ENCODE results near the gene ADNP. TPM values are rescaled to one million over a fixed set of nuclear protein-coding genes. Genes with fewer than 3 reads are reported as not detected.
"Not testable (repeated sequence)": the region's sequence is repeated elsewhere in the genome, so short reads cannot be mapped to it uniquely, and the experiment has no call there.

The ADNP gene
- 49.4 TPM for polyA plus RNA-seq (2013, experiment 1 of 2; ENCODE audit: insufficient read length)
- polyA plus RNA-seq (2013, experiment 2 of 2; ENCODE audit: insufficient read length): 42.2 TPM

- DNase-seq: peak; percentile 91
Measured at GRCh38 chr20:50931306-50932015, at the start of gene ADNP. TSS of gene ADNP (minus strand) at chr20:50931437. CDS start at chr20:50903996, 27,441 bp downstream.

- DNase-seq: peak; percentile 99
Measured at GRCh38 chr20:50980071-50980681, 48.9 kb upstream of the ADNP start.

GRCh38 chr20:50978533-50978932, 47.3 kb upstream of the ADNP start:
- not testable (repeated sequence) for DNase-seq

- no peak for DNase-seq
Measured at GRCh38 chr20:50977066-50978021, 46.1 kb upstream of the ADNP start.

GRCh38 chr20:50975701-50976330, 44.6 kb upstream of the ADNP start:
- no peak for DNase-seq

GRCh38 chr20:50969912-50970311, 38.7 kb upstream of the ADNP start:
- DNase-seq: no peak

- no peak for DNase-seq
Measured at GRCh38 chr20:50969435-50969834, 38.2 kb upstream of the ADNP start.

- DNase-seq: no peak
Measured at GRCh38 chr20:50968289-50968688, 37.1 kb upstream of the ADNP start.

GRCh38 chr20:50967586-50967985, 36.3 kb upstream of the ADNP start:
- DNase-seq: no peak

- DNase-seq: no peak
Measured at GRCh38 chr20:50959543-50960126, 28.4 kb upstream of the ADNP start.

- peak; percentile 91 for DNase-seq
Measured at GRCh38 chr20:50958615-50959542, 27.6 kb upstream of the ADNP start, which contains the start of gene MOCS3. TSS of gene MOCS3 (plus strand) at chr20:50958818. CDS start at chr20:50958843, 25 bp downstream.

GRCh38 chr20:50957798-50958614, 26.8 kb upstream of the ADNP start, which contains the start of gene DPM1:
TSS of gene DPM1 (minus strand) at chr20:50958532. CDS start at chr20:50958523, 9 bp downstream.
- peak; percentile 88 for DNase-seq

- no peak for DNase-seq
Measured at GRCh38 chr20:50957276-50957675, 26.0 kb upstream of the ADNP start.

GRCh38 chr20:50953821-50954220, 22.6 kb upstream of the ADNP start:
- no peak for DNase-seq

- DNase-seq: no peak
Measured at GRCh38 chr20:50953196-50953595, 22.0 kb upstream of the ADNP start.

- DNase-seq: no peak
Measured at GRCh38 chr20:50948132-50948785, 17.0 kb upstream of the ADNP start.

GRCh38 chr20:50943069-50943468, 11.8 kb upstream of the ADNP start:
- no peak for DNase-seq

- no peak for DNase-seq
Measured at GRCh38 chr20:50933589-50933988, 2.4 kb upstream of the ADNP start.

- peak; percentile 49 for DNase-seq
Measured at GRCh38 chr20:50932691-50933280, 1.5 kb upstream of the ADNP start.
